Activated naive CD4-positive, alpha-beta T cell treated with anti-CD3 and anti-CD28 coated beads for 36 hours (primary cell): ENCODE measurements around the gene CXXC1. TPM values are rescaled to one million over a fixed set of nuclear protein-coding genes. Genes with fewer than 3 reads are reported as not detected.
"Not testable (repeated sequence)": the region's sequence is repeated elsewhere in the genome, so short reads cannot be mapped to it uniquely, and the experiment has no call there.

Source experiments
- CTCF ChIA-PET: fragments of 350-600 bp; sonication (Branson Sonifier 250); formaldehyde crosslinking; loops from one replicate; lab custom pipeline; 2021; ENCODE audit warnings: antibody characterized with exemption; lab: Charles Lee
- DNase-seq: peaks from one replicate; pipeline ENCODE4 v3.0.0-alpha.2; 2020
- H3K27ac Mint-ChIP-seq: one replicate; pipeline ENCODE4 v1.8.0; 2021; ENCODE audit warnings: mild to moderate bottlenecking, mixed read lengths
- H3K27me3 Mint-ChIP-seq: one replicate; pipeline ENCODE4 v1.8.0; 2021; ENCODE audit warnings: low read depth, mixed read lengths
- H3K36me3 Mint-ChIP-seq: one replicate; pipeline ENCODE4 v1.8.0; 2021; ENCODE audit warnings: low read depth, mixed read lengths
- H3K4me1 Mint-ChIP-seq: one replicate; pipeline ENCODE4 v1.8.0; 2021; ENCODE audit warnings: low read depth, mixed read lengths
- H3K4me3 Mint-ChIP-seq: one replicate; pipeline ENCODE4 v1.8.0; 2021; ENCODE audit warnings: mild to moderate bottlenecking, moderate library complexity, mixed read lengths
- H3K9me3 Mint-ChIP-seq: one replicate; pipeline ENCODE4 v1.8.0; 2021; ENCODE audit warnings: mixed read lengths
- intact Hi-C: fragments of 100-400 bp; cut with micrococcal nuclease; formaldehyde crosslinking; loops from one replicate; pipeline ENCODE4 v1.15.1; 2023
- total RNA-seq, 2 experiments: library from RNA; stranded (reverse); gene quantifications; one replicate each; pipeline ENCODE4 v1.2.3, GENCODE V29; 2021

CXXC1 gene
- total RNA-seq, 2 experiments from 2014 or later, result 71.5 to 75.3 TPM

DNA sequence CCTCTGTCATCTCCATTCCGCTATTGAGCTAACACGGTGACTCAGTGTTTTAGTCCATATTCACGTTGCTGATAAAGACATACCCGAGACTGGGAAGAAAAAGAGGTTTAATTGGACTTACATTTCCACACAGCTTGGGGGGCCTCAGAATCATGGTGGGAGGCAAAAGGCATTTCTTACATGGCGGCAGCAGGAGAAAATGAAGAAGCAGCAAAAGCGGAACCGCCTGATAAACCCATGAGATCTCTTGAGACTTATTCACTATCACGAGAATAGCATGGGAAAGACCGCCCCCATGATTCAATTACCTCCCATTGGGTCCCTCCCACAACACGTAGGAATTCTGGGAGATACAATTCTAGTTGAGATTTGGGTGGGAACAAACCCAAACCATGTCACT lies 22.6 kb upstream of the CXXC1 start:
- peaks cover 8% of the 10 kb centered on the region for H3K27me3 Mint-ChIP-seq
- CTCF ChIA-PET, result no interaction called here
- no peaks in the 10 kb centered on the region for H3K36me3 Mint-ChIP-seq
- H3K4me3 Mint-ChIP-seq, result no peak overlapping the region
- no peak overlapping the region for H3K27ac Mint-ChIP-seq
- intact Hi-C loops, result no loop called here
- peaks cover 2% of the 10 kb centered on the region for H3K9me3 Mint-ChIP-seq
- peaks cover 10% of the 10 kb centered on the region for H3K4me1 Mint-ChIP-seq
- no peak for DNase-seq

DNA sequence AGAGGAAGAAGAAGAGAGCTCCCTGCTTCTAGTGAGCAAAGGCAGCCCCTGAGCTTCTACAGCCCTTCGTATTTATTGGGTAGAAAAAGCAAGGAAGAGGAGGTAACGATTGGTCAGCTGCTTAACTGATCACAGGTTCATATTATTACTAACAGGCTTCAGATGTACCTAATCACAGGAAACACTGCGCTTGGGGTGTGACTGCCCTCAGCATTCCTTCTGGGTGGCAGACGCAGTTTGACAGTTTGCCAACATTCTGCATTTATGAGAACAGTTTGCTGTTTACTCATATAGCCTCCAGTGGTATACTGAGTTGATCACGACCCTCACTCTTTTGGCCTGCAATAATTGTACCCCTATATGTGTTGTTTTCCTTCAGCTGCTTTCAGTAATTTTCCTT lies 21.4 kb upstream of the CXXC1 start:
- intact Hi-C loops, result loop anchor here (5.0 kb wide), 1 partner anchor 48 kb away; no protein-coding TSS in a partner anchor
- not testable (repeated sequence) for H3K9me3 Mint-ChIP-seq, H3K4me1 Mint-ChIP-seq, H3K27me3 Mint-ChIP-seq, H3K36me3 Mint-ChIP-seq, H3K27ac Mint-ChIP-seq, DNase-seq, H3K4me3 Mint-ChIP-seq
- CTCF ChIA-PET, result interaction anchor here (1.0 to 1.9 kb wide), 2 partner anchors 13 to 48 kb away, joined by 3 to 9 read pairs; no protein-coding TSS in a partner anchor

DNA sequence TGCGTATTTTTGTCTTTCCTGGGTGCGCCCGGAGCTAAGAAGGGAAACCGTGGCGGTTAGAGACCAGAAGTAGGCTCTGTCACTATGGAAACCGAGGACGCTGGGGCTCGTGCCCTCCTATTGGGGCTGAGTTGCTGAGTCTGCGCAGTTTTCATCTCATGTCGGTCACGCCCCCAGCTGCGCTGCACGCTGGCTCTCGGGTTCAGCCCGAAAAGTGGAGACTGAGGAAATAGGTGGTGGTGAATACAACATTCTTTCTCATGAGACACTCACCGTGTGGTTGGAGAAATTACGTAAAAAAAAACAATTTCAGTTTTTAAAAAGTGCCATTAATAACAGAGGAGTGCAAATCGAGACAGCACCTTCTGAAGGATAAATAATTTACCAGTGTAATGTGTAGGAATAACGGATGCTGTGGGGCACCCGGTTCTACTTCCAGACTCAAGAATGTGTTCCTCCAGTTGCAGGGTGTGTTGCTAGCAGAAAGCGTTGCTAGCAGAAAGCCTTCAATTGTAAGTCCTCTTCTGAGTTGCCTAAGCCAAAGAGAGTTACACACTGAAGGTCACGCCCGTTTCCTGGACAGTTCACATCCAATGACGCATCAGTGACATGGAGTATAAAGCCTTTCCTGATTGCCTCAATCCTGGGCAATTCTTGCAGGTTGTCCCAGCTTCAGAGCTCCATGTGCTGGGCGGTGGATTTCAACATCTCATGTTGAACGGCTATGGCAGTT lies 20.4 kb upstream of the CXXC1 start:
- H3K4me3 Mint-ChIP-seq, result peak overlapping the region; percentile 85
- H3K27me3 Mint-ChIP-seq, result peaks cover 11% of the 10 kb centered on the region
- H3K36me3 Mint-ChIP-seq, result no peaks in the 10 kb centered on the region
- intact Hi-C loops, result loop anchor here (1.0 to 5.0 kb wide), 5 partner anchors 10 to 66 kb away; partner anchors contain the start of genes CXXC1 and MBD1
- DNase-seq, result peak; percentile 96
- H3K27ac Mint-ChIP-seq, result peak overlapping the region; percentile 52
- H3K4me1 Mint-ChIP-seq, result peaks cover 10% of the 10 kb centered on the region
- CTCF ChIA-PET, result interaction anchor here (1.1 to 1.9 kb wide), 2 partner anchors 49 kb away, joined by 4 to 9 read pairs; no protein-coding TSS in a partner anchor
- peaks cover 3% of the 10 kb centered on the region for H3K9me3 Mint-ChIP-seq

DNA sequence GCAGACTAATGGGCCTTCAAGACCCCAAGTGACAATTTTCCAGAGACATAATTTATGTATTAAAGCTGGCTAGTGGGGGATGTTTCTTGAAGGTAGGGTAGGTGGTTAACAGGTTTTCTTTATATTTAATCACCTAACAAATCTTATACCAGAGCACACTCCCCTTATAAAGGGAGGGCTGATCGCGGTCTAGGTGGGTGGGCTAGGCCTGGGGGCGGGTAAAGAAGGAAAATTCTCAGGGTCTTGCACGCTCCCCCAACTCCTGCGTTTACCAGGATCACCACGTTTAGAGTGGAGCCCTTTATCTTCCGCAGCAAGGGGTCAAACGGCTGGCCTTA lies 19.9 kb upstream of the CXXC1 start:
- Mint-ChIP-seq H3K36me3 (no peaks in the 10 kb centered on the region), H3K4me3 (peak overlapping the region; percentile 85), H3K4me1 (peaks cover 10% of the 10 kb centered on the region), H3K9me3 (peaks cover 3% of the 10 kb centered on the region), H3K27ac (no peak overlapping the region), H3K27me3 (peaks cover 11% of the 10 kb centered on the region)
- DNase-seq, result no peak
- intact Hi-C loops, result loop anchor here (1.0 to 5.0 kb wide), 5 partner anchors 9 to 67 kb away; partner anchors contain the start of genes CXXC1 and MBD1
- CTCF ChIA-PET, result interaction anchor here (1.1 kb wide), 1 partner anchor 50 kb away, joined by 4 read pairs; no protein-coding TSS in a partner anchor

DNA sequence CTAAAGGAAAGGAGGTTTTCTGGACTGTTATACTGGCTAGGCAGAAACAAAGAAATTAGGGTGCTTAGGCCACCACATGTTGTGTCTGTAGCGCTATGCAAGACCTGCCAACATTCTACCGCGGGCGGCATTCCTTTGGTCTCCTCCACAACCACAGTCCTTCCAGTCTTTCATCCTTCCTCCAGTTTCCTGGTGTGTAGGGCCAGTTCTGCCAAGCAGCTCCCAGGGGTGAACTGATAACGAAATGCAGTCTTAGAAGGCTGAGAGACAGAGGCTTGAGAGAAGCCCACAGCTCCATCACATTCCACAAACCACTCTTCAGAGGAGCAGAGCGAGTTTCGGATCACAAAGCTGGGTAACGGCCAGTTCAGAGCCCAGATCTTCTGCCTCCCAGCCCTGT lies 19.5 kb upstream of the CXXC1 start:
- no peaks in the 10 kb centered on the region for H3K36me3 Mint-ChIP-seq
- CTCF ChIA-PET, result interaction anchor here (1.1 kb wide), 1 partner anchor 50 kb away, joined by 4 read pairs; no protein-coding TSS in a partner anchor
- DNase-seq, result no peak
- peaks cover 11% of the 10 kb centered on the region for H3K27me3 Mint-ChIP-seq
- peaks cover 10% of the 10 kb centered on the region for H3K4me1 Mint-ChIP-seq
- peak overlapping the region; percentile 85 for H3K4me3 Mint-ChIP-seq
- no peak overlapping the region for H3K27ac Mint-ChIP-seq
- intact Hi-C loops, result loop anchor here (1.0 to 5.0 kb wide), 5 partner anchors 9 to 67 kb away; partner anchors contain the start of genes CXXC1 and MBD1
- H3K9me3 Mint-ChIP-seq, result peaks cover 3% of the 10 kb centered on the region

DNA sequence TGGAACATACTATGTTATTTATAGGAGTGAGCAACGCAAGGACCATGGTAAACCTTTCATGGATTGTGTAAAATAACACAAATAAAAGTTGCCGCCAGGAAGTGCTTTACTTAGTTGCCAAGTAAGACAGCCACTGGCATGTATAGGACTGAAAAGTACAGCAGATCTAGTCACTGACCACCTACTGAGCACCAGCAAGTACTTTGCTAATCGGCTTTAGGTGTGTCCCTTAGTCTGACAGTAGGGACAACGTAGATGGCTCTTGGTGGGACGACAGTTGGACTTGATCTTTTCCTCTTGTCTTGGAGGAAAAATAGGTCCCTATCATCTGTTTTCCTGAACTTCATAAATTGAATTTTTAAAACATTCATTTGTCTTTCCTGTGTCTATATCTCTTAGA lies 13.6 kb upstream of the CXXC1 start:
- H3K4me3 Mint-ChIP-seq, result no peak overlapping the region
- peaks cover 5% of the 10 kb centered on the region for H3K4me1 Mint-ChIP-seq
- peaks cover 3% of the 10 kb centered on the region for H3K9me3 Mint-ChIP-seq
- H3K36me3 Mint-ChIP-seq, result no peaks in the 10 kb centered on the region
- CTCF ChIA-PET, result no interaction called here
- H3K27ac Mint-ChIP-seq, result no peak overlapping the region
- intact Hi-C loops, result no loop called here
- DNase-seq, result no peak
- H3K27me3 Mint-ChIP-seq, result peaks cover 28% of the 10 kb centered on the region

DNA sequence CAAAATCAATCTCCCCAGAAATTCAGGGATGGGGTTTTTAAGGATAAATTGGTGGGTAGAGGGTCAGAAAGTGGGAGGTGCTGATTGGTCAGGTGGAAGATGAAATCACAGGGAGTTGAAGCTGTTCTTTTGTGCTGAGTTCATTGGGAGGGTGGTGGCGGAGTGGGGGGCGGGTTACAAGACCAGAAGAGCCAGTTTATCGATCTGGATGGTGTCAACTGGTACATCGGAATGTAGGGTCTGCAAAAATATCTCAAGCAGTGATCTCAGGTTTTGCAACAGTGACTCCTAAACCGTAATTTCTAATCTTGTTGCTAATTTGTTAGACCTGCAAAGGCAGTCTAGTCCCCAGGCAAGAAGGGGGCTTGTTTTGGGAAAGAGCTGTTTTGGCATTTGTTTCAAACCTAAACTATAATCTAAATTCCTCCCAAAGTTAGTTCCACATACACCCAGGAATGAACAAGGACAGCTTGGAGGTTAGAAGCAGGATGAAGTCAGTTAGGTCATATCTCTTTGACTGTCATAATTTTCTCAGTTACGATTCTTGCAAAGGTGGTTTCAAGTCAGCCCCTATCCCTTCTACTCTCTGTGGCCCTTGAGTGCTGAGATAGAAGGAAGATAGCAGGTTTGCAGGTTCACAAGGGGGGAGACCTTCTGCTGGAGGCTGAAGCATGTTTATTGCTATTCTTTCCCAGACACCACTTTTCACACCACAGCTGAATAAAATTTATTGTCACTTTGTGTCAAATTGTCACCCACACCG lies 12.3 kb upstream of the CXXC1 start:
- intact Hi-C loops, result no loop called here

DNA sequence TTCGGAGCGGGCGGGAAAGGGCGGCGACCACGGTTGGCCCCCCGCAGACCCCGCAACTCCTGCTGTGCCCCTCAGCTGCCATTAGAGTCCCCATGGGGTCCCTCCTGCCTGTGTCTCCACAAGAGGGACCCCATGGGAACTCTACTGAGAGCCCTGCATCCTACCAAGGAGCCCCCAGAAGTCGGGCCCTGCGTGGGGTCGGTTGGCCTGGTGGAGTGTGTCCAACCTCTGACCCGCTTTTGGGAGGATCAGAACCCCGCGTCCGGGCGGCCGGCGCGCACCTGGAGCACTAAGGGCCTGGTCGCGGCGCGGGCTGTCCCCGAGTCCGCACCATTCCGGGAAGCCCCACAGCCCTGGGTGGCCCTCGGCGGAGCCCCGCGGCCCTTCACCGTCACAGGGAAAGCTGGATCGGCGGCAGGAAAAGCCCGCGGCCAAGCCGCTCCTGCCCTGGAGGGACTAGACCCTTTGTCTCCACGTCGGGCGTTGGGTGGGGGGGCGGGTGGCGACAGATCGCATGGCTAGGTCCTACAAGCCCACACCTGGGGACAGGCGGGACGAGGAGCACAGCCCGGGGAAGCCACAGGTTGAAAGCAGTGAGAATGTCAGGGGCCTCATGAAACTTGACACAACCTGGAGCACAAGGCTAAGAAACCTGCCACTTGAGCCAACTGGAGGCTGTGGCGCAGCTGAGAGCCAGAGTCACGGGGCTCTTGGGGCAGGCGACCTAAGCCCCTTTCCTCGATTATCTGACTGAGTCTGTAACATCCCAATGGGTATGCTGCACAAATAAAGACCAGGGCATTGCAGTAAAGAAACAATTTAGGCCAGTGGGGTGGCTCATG lies 11.2 kb upstream of the CXXC1 start:
- CTCF ChIA-PET, result interaction anchor here (0.9 kb wide), 1 partner anchor 59 kb away, joined by 4 read pairs; no protein-coding TSS in a partner anchor
- Mint-ChIP-seq H3K4me1 (peaks cover 5% of the 10 kb centered on the region), H3K27ac (no peak overlapping the region), H3K9me3 (no peaks in the 10 kb centered on the region), H3K4me3 (peak overlapping the region; percentile 68), H3K36me3 (no peaks in the 10 kb centered on the region), H3K27me3 (peaks cover 19% of the 10 kb centered on the region)
- intact Hi-C loops, result loop anchor here (1.0 kb wide), 2 partner anchors 9 to 10 kb away; no protein-coding TSS in a partner anchor
- no peak for DNase-seq

More for the DNA sequence above, 12.3 kb upstream of the CXXC1 start:
- no peak for DNase-seq
- Mint-ChIP-seq H3K36me3 (no peaks in the 10 kb centered on the region), H3K4me1 (peaks cover 5% of the 10 kb centered on the region), H3K27ac (no peak overlapping the region), H3K4me3 (no peak overlapping the region), H3K9me3 (no peaks in the 10 kb centered on the region), H3K27me3 (peaks cover 25% of the 10 kb centered on the region)
- CTCF ChIA-PET, result no interaction called here

DNA sequence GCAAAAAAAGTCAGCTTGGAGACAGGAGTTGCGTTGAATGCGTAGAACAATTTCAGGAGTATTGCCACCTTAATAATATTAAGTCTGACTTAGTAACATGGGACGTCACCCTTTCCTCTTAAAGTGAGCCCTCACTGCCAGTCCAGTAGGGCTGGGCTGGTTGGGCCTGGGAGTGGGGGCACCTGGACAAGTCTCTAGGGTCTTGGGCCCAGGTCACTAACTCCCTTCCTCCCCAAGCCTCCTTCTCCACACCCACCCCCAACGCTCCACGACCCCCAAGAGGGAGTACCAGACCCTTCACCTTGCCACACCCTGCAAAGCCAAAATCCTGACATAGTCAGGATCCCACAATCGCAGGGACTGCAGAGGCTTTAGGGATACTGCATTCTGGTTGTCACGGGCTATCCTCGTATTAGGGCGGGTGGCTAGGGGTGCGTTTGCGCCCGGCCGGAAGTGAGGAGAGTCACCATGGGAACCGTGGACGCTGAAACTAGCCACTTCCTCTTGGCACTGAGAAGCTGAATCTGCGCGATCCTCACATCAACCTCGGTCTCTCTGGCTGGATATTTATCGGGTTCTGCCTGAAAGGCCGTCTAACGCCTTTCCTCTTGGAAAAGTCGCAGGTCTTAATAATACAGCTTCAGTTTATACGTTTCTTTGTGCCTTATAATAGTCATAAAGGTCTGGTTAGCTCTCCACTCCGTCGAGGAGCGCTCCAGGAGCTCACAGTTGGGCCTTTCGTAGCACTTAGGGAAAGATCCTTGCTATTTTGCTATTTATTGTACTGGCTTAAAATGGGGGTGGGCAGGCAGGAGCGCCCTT lies 10.3 kb upstream of the CXXC1 start:
- H3K27me3 Mint-ChIP-seq, result peaks cover 19% of the 10 kb centered on the region
- peak; percentile 88 for DNase-seq
- H3K4me3 Mint-ChIP-seq, result peak overlapping the region; percentile 68
- CTCF ChIA-PET, result interaction anchor here (0.9 kb wide), 1 partner anchor 59 kb away, joined by 4 read pairs; no protein-coding TSS in a partner anchor
- no peaks in the 10 kb centered on the region for H3K9me3 Mint-ChIP-seq
- intact Hi-C loops, result loop anchor here (1.0 kb wide), 2 partner anchors 9 to 10 kb away; no protein-coding TSS in a partner anchor
- no peaks in the 10 kb centered on the region for H3K36me3 Mint-ChIP-seq
- H3K4me1 Mint-ChIP-seq, result peaks cover 5% of the 10 kb centered on the region
- no peak overlapping the region for H3K27ac Mint-ChIP-seq

DNA sequence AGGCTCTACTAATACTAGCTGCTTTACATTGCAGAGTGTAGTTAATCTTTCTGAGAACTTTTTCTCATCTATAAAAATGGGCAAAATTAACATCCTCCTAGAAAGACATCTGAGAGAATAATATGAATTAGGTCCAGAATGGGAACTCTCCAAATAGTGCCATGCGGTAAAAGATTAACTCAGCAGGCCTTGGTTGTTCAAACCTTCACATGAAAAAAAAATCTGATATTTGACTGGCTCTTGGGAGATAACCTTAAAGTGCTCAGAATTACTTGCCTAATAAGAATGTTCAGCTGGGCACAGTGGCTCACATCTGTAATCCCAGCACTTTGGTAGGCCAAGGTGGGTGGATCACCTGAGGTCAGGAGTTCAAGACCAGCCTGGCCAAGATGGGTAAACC lies 5.5 kb upstream of the CXXC1 start:
- no peak overlapping the region for H3K27ac Mint-ChIP-seq
- H3K4me1 Mint-ChIP-seq, result peaks cover 10% of the 10 kb centered on the region
- intact Hi-C loops, result no loop called here
- H3K4me3 Mint-ChIP-seq, result no peak overlapping the region
- peaks cover 2% of the 10 kb centered on the region for H3K27me3 Mint-ChIP-seq
- CTCF ChIA-PET, result no interaction called here
- H3K9me3 Mint-ChIP-seq, result no peaks in the 10 kb centered on the region
- DNase-seq, result no peak
- H3K36me3 Mint-ChIP-seq, result no peaks in the 10 kb centered on the region

DNA sequence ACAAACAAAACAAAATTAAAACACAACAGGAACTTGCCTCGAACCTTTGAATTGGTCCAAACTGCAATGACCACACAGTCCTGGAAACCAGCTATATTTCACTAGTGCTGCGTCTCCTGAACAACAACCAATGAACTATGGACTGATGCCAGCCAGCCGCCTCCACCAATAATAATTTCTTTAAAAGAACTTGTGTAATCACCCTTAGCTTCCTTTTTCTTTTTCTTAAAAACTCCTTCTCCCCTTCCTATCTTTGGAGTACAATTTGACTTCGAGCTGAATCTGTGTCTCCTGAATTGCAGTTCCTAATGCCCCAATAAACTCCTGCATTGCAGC lies 1.6 kb upstream of the CXXC1 start:
- Mint-ChIP-seq H3K27ac (peak overlapping the region; percentile 76), H3K4me1 (peaks cover 22% of the 10 kb centered on the region), H3K9me3 (no peaks in the 10 kb centered on the region), H3K36me3 (peaks cover 27% of the 10 kb centered on the region), H3K27me3 (no peaks in the 10 kb centered on the region), H3K4me3 (peak overlapping the region; percentile 63)
- no peak for DNase-seq
- CTCF ChIA-PET, result interaction anchor here (0.5 to 1.2 kb wide), 4 partner anchors 65 to 93 kb away, joined by 3 to 4 read pairs (median 4); no protein-coding TSS in a partner anchor
- intact Hi-C loops, result loop anchor here (5.0 to 10.0 kb wide), 3 partner anchors 138 to 1354 kb away; partner anchors contain the start of gene ACAA2
